Neutrophil (primary cell): ENCODE data around the gene COL12A1.

ENCODE experiments used
- H3K27ac ChIP-seq: fragments of 200-600 bp; sonication (generic); 2 replicates; pipeline ENCODE4 v1.5.1; 2016; ENCODE audit warnings: mild to moderate bottlenecking, moderate library complexity
- H3K27me3 ChIP-seq: fragments of 200-600 bp; sonication (generic); 2 replicates; pipeline ENCODE4 v1.6.0; 2016; ENCODE audit warnings: mild to moderate bottlenecking
- H3K36me3 ChIP-seq: fragments of 200-600 bp; sonication (generic); 2 replicates; pipeline ENCODE4 v1.5.1; 2017
- H3K4me1 ChIP-seq, 2 experiments: fragments of 200-600 bp in 1 of 2; sonication (generic) in 1 of 2; 1 replicate in 1 of 2; 2 replicates in 1 of 2; pipeline versions ENCODE4 v1.5.1 to v1.6.1; 2013 to 2016; ENCODE audit warnings: low read depth in 1 of 2, low read length in 1 of 2, mild to moderate bottlenecking in 1 of 2, moderate library complexity in 1 of 2; ENCODE audit not compliant: control insufficient read depth in 1 of 2, insufficient read depth in 1 of 2
- H3K4me3 ChIP-seq, 2 experiments: fragments of 200-600 bp in 1 of 2; sonication (generic) in 1 of 2; 1 replicate in 1 of 2; 2 replicates in 1 of 2; pipeline ENCODE4 v1.5.1; 2013 to 2016; ENCODE audit warnings: low read depth in 1 of 2, low read length in 1 of 2, mild to moderate bottlenecking in 1 of 2, moderate library complexity in 1 of 2
- H3K9me3 ChIP-seq: fragments of 200-600 bp; sonication (generic); 2 replicates; pipeline ENCODE4 v1.5.1; 2016
- CTCF ChIP-seq: fragments of 200-600 bp; sonication (generic); IDR thresholded peaks from 2 replicates; pipeline ENCODE4 v1.5.1; 2016; ENCODE audit warnings: antibody characterized with exemption

COL12A1 gene

GRCh38 chr6:75145976-75146375 is 59.9 kb downstream of the COL12A1 start:
- Histone ChIP-seq H3K27ac (no peak overlapping the region), H3K27me3 (no peaks in the 10 kb centered on the region), H3K9me3 (no peaks in the 10 kb centered on the region), H3K4me1 (no peaks in the 10 kb centered on the region), H3K4me3 (no peak overlapping the region), H3K36me3 (no peaks in the 10 kb centered on the region)
- TF ChIP-seq CTCF: no peak

GRCh38 chr6:75145211-75145610 is 60.6 kb downstream of the COL12A1 start:
- no peak for TF ChIP-seq CTCF

GRCh38 chr6:75144386-75144785 is 61.5 kb downstream of the COL12A1 start:
- H3K27ac ChIP-seq: no peak overlapping the region
- no peaks in the 10 kb centered on the region for H3K27me3 ChIP-seq
- TF ChIP-seq CTCF: no peak
- H3K4me3 ChIP-seq: no peak overlapping the region
- no peaks in the 10 kb centered on the region for H3K4me1 ChIP-seq
- no peaks in the 10 kb centered on the region for H3K9me3 ChIP-seq
- no peaks in the 10 kb centered on the region for H3K36me3 ChIP-seq

More at GRCh38 chr6:75145211-75145610, 60.6 kb downstream of the COL12A1 start:
- Histone ChIP-seq H3K27me3 (no peaks in the 10 kb centered on the region), H3K4me1 (no peaks in the 10 kb centered on the region), H3K36me3 (no peaks in the 10 kb centered on the region), H3K27ac (no peak overlapping the region), H3K9me3 (no peaks in the 10 kb centered on the region), H3K4me3 (no peak overlapping the region)

GRCh38 chr6:75143191-75143590 is 62.7 kb downstream of the COL12A1 start:
- no peaks in the 10 kb centered on the region for H3K4me1 ChIP-seq
- TF ChIP-seq CTCF: no peak
- H3K27ac ChIP-seq: no peak overlapping the region
- no peaks in the 10 kb centered on the region for H3K27me3 ChIP-seq
- H3K9me3 ChIP-seq: no peaks in the 10 kb centered on the region
- H3K36me3 ChIP-seq: no peaks in the 10 kb centered on the region
- H3K4me3 ChIP-seq: no peak overlapping the region

GRCh38 chr6:75142721-75143120 is 63.1 kb downstream of the COL12A1 start:
- no peak for TF ChIP-seq CTCF
- H3K36me3 ChIP-seq: no peaks in the 10 kb centered on the region
- no peaks in the 10 kb centered on the region for H3K27me3 ChIP-seq
- H3K27ac ChIP-seq: no peak overlapping the region
- no peaks in the 10 kb centered on the region for H3K4me1 ChIP-seq
- no peaks in the 10 kb centered on the region for H3K9me3 ChIP-seq
- H3K4me3 ChIP-seq: no peak overlapping the region

GRCh38 chr6:75135876-75136275 is 70.0 kb downstream of the COL12A1 start:
- H3K27ac ChIP-seq: no peak overlapping the region
- no peaks in the 10 kb centered on the region for H3K27me3 ChIP-seq
- H3K9me3 ChIP-seq: no peaks in the 10 kb centered on the region
- no peaks in the 10 kb centered on the region for H3K4me1 ChIP-seq
- no peaks in the 10 kb centered on the region for H3K36me3 ChIP-seq
- H3K4me3 ChIP-seq: no peak overlapping the region
- TF ChIP-seq CTCF: no peak
